Loucy (cell line): ENCODE results near the gene PRXL2A.

Experiments
- H2AFZ ChIP-seq: fragments of 200-600 bp; sonication (generic); 2 replicates; pipeline ENCODE4 v1.6.0; 2016; ENCODE audit warnings: antibody characterized with exemption, mild to moderate bottlenecking, low read length, moderate library complexity
- H3F3A ChIP-seq: fragments of 200-600 bp; 2 replicates; pipeline ENCODE4 v1.6.0; 2016; ENCODE audit warnings: antibody characterized with exemption, low read depth, mild to moderate bottlenecking
- H3K27me3 ChIP-seq: fragments of 200-600 bp; sonication (generic); 2 replicates; pipeline ENCODE4 v1.6.1; 2014; ENCODE audit warnings: low read length, mild to moderate bottlenecking; ENCODE audit not compliant: insufficient read depth, poor library complexity, severe bottlenecking
- H3K36me3 ChIP-seq: fragments of 200-600 bp; sonication (generic); 2 replicates; pipeline ENCODE4 v1.6.1; 2016; ENCODE audit warnings: low read length; ENCODE audit not compliant: insufficient read depth
- H3K4me1 ChIP-seq: fragments of 200-600 bp; sonication (generic); 2 replicates; pipeline ENCODE4 v1.5.1; 2014; ENCODE audit warnings: low read length, mild to moderate bottlenecking; ENCODE audit not compliant: insufficient read depth, poor library complexity, severe bottlenecking
- H3K4me2 ChIP-seq: fragments of 200-600 bp; sonication (generic); 2 replicates; pipeline ENCODE4 v1.6.0; 2014; ENCODE audit warnings: antibody characterized with exemption, low read length, low read depth, mild to moderate bottlenecking; ENCODE audit not compliant: poor library complexity, severe bottlenecking
- H3K4me3 ChIP-seq: fragments of 200-600 bp; sonication (generic); 2 replicates; pipeline ENCODE4 v1.5.1; 2014; ENCODE audit warnings: low read length, mild to moderate bottlenecking, mixed read lengths; ENCODE audit not compliant: poor library complexity, severe bottlenecking
- H3K79me2 ChIP-seq: fragments of 200-600 bp; sonication (generic); 2 replicates; pipeline ENCODE4 v1.6.1; 2014; ENCODE audit warnings: low read length; ENCODE audit not compliant: insufficient read depth
- H3K9ac ChIP-seq: fragments of 200-600 bp; sonication (generic); 2 replicates; pipeline ENCODE4 v1.6.0; 2014; ENCODE audit warnings: mild to moderate bottlenecking, low read depth, low read length, moderate library complexity; ENCODE audit not compliant: poor library complexity, severe bottlenecking
- H3K9me2 ChIP-seq: fragments of 200-600 bp; sonication (generic); replicated peaks from 2 replicates; pipeline ENCODE4 v1.6.1; 2016; ENCODE audit warnings: low read depth, low read length, mixed read lengths
- H3K9me3 ChIP-seq: fragments of 200-600 bp; sonication (generic); 2 replicates; pipeline ENCODE4 v1.6.1; 2014; ENCODE audit warnings: mild to moderate bottlenecking, antibody characterized with exemption, low read length, low read depth; ENCODE audit not compliant: insufficient read depth
- H4K20me1 ChIP-seq: fragments of 200-600 bp; sonication (generic); 2 replicates; pipeline ENCODE4 v1.6.0; 2014; ENCODE audit warnings: antibody characterized with exemption, low read length, mild to moderate bottlenecking; ENCODE audit not compliant: insufficient read depth, poor library complexity, severe bottlenecking
- CTCF ChIP-seq: fragments of 200-600 bp; sonication (generic); conservative IDR thresholded peaks from 2 replicates; pipeline ENCODE4 v1.5.1; 2014; ENCODE audit warnings: mild to moderate bottlenecking, antibody characterized with exemption, low read length
- EZH2phosphoT487 ChIP-seq: fragments of 200-600 bp; IDR thresholded peaks from 2 replicates; pipeline ENCODE4 v1.6.1; 2018; ENCODE audit warnings: antibody characterized with exemption, mild to moderate bottlenecking, moderate library complexity, borderline replicate concordance

PRXL2A gene

GRCh38 chr10:80365510-80365909 is 42.8 kb upstream of the PRXL2A start:
- H3K36me3 ChIP-seq = no peaks in the 10 kb centered on the region
- H3K27me3 ChIP-seq = no peaks in the 10 kb centered on the region
- TF ChIP-seq CTCF = no peak
- TF ChIP-seq EZH2phosphoT487 = no peak
- no peaks in the 10 kb centered on the region for H3F3A ChIP-seq
- no peaks in the 10 kb centered on the region for H3K79me2 ChIP-seq
- H3K4me2 ChIP-seq = no peak overlapping the region
- no peak overlapping the region for H3K9ac ChIP-seq
- H3K9me2 ChIP-seq = no peaks in the 10 kb centered on the region; the same call in 1 of the 2 replicates
- no peaks in the 10 kb centered on the region for H4K20me1 ChIP-seq
- H3K9me3 ChIP-seq = peaks cover 5% of the 10 kb centered on the region; the same call in 1 of the 2 replicates
- H3K4me1 ChIP-seq = no peaks in the 10 kb centered on the region
- H3K4me3 ChIP-seq = no peak overlapping the region
- no peak overlapping the region for H2AFZ ChIP-seq

- H3K9me3 ChIP-seq = peaks cover 3% of the 10 kb centered on the region; the same call in 1 of the 2 replicates
- no peaks in the 10 kb centered on the region for H3K27me3 ChIP-seq
- H3F3A ChIP-seq = no peaks in the 10 kb centered on the region
- no peaks in the 10 kb centered on the region for H3K4me1 ChIP-seq
- H3K4me2 ChIP-seq = no peak overlapping the region
- H3K36me3 ChIP-seq = no peaks in the 10 kb centered on the region
- no peak overlapping the region for H3K9ac ChIP-seq
- no peaks in the 10 kb centered on the region for H3K9me2 ChIP-seq
- no peak overlapping the region for H2AFZ ChIP-seq
- H4K20me1 ChIP-seq = no peaks in the 10 kb centered on the region
- no peaks in the 10 kb centered on the region for H3K79me2 ChIP-seq
- no peak overlapping the region for H3K4me3 ChIP-seq
- no peak for TF ChIP-seq CTCF
- TF ChIP-seq EZH2phosphoT487 = no peak
Observed at GRCh38 chr10:80371467-80371866, 36.9 kb upstream of the PRXL2A start.

- Histone ChIP-seq H4K20me1 (no peaks in the 10 kb centered on the region), H3K4me3 (no peak overlapping the region), H2AFZ (no peak overlapping the region), H3K36me3 (no peaks in the 10 kb centered on the region), H3K4me2 (no peak overlapping the region), H3K27me3 (no peaks in the 10 kb centered on the region), H3K4me1 (no peaks in the 10 kb centered on the region), H3K79me2 (no peaks in the 10 kb centered on the region), H3F3A (no peaks in the 10 kb centered on the region), H3K9me2 (no peaks in the 10 kb centered on the region), H3K9me3 (no peaks in the 10 kb centered on the region), H3K9ac (no peak overlapping the region)
- TF ChIP-seq CTCF (no peak), EZH2phosphoT487 (no peak)
Observed at GRCh38 chr10:80372675-80373074, 35.7 kb upstream of the PRXL2A start.
